HG03558 (cell line): ENCODE data around the gene MGMT.

ENCODE experiments used
- ATAC-seq: cut with Tn5 transposase; IDR thresholded peaks from one replicate; pipeline ENCODE4 v1.9.1; 2021; ENCODE audit warnings: moderate number of reproducible peaks; ENCODE audit not compliant: unreplicated experiment; ENCODE audit errors: extremely low read depth

Gene MGMT

DNA sequence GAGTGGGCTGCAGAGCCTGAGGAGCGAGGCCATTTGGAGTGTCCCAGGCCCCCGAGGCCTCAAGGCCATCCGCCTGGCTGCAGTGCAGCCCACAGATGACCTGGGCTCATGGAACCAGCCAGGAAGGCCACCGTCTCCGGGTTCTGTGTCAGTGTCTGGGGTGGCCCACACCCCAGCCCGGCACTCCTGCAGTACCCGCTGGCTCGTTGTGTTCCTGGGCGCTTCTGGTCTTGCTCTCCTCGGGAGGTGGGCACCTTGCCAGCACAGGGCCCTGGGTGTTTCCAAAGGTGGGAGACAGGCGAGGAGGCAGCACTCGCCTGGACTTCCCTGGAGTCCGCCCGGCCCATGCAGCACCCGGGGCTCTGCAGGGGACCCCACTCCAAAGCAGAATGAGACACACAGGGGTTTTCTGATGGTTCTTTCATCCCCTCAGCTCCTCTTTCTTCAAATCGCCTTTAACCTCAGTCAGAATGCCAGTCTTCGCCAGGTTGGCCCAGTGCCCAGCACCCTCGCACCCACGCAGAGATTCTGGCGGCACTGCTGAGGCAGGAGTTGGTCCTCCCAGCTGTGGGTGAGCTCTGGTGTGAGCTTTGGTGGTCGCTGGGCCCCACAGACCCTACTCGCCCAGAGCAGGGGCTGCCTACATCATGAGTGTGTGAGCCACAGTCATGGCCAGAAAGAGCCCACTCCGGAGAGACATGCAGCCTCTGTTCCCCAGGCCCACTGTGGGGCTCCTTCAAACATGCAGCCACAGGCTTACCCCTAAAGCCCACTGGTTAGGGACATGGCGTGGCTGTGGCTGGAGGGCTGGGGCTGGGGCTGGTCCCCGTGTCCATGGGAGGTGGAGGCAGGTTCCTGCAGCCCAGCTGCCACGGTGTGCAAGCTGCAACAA is 341.3 kb downstream of the MGMT start:
- no peak for ATAC-seq

DNA sequence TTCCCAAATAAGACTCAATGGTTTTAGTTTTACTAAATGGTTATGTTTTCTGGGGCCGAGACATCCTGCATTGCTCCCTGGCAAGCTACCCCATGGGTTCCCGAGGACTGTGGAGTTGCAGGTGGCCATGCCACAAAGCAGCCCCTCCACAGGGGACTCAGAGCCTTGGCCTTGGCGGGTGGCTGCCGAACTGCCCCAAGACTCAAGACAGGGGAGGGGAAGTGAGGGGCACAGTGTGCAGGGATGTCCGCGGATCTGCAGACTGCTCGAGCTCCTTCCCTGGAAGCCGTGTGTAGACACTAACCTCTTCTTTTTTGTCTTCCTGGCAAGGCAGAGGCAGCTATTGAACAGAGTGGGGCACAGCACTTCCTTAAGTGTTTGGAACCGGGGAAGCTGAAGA is 342.4 kb downstream of the MGMT start:
- no peak for ATAC-seq

DNA sequence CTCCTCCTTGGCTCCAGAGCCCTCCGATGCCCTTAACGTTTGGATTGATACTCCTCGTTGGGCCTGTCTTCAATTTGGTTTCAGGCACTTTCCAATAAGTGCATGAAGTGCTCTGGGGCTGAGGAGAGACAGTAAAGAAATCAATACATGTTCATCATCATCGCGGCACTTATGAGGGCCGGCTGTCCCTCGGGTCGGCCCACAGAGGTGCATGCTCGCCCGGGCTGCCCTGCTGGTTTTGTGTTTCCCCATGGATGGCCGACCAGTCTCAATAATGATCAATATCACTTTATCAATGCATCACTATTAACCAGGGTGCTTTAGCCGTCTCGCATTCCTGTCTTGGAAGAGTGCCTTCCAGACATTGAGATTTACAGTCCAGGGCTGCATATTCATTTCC is 342.8 kb downstream of the MGMT start:
- no peak for ATAC-seq

DNA sequence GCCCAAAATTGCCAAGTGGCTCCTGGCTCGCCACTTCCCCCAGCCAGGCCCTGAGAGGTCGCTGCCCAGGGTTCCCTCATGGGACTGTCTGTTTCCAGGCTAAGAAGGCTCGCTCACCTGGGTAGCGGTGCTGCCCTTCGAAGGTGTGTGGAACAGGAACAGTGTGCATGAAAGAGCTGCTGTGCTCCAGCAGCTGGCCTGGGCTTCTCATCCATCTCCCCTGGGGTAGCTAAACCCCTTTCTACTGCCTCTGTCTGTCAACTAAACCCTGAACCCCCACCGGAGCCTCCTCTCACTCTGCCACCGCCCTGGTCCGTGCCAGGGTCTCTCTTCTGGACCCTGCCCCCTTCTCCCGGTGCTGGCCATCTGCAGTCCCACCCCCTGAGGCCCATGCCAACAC is 344.2 kb downstream of the MGMT start:
- ATAC-seq, result no peak

DNA sequence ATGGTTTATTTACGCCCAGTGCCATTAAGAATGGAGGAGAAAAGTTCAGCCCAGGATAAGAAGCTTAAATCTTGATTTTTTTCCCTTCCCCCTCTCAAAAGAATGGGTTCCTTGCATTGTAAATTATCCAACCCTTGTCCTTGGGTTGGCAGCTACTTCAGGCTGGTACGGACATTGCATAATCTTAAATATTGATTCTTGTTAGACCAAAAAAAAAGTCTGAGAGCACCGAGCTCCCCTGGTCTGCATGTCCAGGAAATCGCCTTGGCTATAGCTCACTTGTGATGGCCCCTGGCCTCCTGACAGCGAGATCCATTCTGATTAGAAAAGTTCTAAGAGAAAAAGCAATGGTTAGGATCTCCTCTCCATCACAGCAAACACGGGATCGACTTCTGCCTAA is 345.4 kb downstream of the MGMT start:
- ATAC-seq, result no peak

DNA sequence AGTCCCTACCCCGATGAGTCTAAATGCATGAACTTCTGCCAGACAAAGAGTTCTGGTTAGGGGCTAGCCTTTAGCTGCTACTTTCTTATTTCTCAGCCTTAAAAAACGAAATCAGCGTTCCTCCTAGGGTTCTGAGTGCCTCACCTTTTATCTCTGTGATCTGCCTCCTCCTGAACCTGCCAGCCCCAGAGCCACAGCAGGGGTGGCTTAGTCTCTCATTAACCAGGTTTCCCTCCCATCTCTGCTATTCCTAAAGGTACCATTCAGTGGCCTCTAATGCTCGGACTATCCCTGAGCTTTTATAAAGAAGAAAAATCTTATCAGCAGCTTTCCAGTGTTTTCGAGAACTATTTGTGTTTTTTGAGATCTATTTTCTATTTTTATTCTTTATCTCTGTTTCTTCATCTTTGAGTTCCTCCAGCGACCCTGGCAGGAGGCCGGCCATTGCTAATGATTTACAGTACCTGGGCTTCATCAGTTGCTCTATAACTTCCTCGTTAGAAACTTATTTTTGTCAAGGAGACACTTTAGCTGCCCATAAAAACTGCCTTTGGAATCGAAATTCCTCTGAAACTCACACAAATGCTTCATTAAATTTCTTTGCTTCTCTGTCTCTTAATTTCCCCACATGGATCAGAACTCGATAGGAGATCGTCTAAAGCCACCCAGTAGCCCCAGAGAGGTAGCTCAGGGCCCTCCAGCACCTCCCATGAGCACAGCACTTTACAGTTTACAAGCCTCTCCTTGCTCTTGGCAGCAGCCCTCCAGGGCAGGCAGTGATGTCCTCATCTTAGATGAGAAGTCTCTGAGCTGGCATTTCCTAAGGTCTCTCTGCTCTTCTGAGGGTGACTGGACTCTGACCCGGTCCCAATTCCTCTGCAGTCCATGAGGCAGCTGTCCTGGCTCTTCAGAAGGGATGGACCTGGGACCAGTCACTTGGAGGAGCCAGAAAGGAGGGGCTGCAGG is 347.9 kb downstream of the MGMT start:
- no peak for ATAC-seq

DNA sequence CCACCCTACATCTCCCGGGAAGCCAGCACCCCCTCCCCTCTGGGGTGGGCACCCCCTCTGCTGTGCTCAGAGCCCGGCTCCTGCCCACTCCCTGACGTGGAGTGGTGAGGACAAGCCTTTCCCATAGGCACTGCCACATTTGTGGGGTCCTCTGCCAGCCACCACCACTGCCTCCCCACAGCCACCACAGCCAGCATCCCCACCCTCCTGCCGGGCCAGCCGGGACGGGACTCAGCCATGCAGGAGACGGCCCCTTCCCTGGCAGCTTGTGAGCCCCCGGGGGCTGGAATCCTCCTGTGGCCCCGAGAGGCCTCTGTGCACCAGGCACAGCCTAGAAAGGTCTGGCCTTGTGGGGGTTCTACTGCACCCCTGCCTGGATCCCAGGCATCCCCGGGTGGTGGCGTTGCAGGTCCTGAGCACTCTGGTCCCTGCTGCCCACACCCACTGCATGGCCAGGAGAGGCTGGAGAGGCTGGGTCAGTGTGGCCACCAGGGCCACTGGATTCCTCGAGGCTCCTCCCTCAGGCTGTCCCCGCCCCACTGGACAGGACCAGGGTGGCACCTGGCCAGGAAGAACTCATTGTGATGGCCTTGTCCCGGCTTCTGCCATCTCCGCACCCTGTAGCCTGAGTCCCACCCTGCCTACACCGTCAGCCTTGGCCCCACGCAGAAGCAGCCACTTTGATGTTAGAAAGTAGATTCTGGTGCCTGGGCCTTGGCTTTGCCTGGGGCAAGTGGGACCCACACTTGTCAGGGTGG is 349.0 kb downstream of the MGMT start:
- no peak for ATAC-seq

DNA sequence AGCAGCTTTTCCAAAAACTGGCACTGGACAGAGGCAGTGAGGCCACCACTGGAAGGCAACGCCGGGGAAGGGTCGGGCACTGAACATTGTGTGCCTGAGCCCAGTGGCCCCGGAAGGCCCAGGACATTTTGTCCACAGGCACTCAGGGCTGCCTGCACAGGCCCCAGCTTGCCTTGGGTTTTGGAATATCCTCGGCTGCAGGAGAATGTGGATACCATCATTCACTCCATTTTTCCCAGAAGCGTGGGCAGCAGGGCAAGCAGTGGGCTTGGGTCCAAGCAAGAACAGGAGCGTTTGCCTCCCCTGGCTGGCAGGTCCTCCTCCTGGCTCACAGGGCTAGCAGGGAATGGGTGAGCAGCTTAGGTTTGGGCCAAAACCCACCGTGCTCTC is 349.6 kb downstream of the MGMT start:
- ATAC-seq, result no peak
